IgD-negative memory B cell (primary cell): ENCODE data around the gene GPR156. TPM values are rescaled to one million over a fixed set of nuclear protein-coding genes. Genes with fewer than 3 reads are reported as not detected.
"Not testable (repeated sequence)": the region's sequence is repeated elsewhere in the genome, so short reads cannot be mapped to it uniquely, and the experiment has no call there.

Experiments
- H3K27ac Mint-ChIP-seq, 3 donors: one replicate each; pipeline ENCODE4 v1.8.0; 2020 to 2022; ENCODE audit warnings: mild to moderate bottlenecking in 3 of 3, mixed read lengths in 3 of 3, moderate library complexity in 1 of 3
- H3K27me3 Mint-ChIP-seq: one replicate; pipeline ENCODE4 v1.8.0; 2021; ENCODE audit warnings: mixed read lengths
- H3K36me3 Mint-ChIP-seq: one replicate; pipeline ENCODE4 v1.8.0; 2020; ENCODE audit warnings: mild to moderate bottlenecking, mixed read lengths
- H3K4me1 Mint-ChIP-seq, 3 donors: one replicate each; pipeline ENCODE4 v1.8.0; 2020 to 2022; ENCODE audit warnings: mixed read lengths in 3 of 3, mild to moderate bottlenecking in 1 of 3
- H3K4me3 Mint-ChIP-seq, 4 donors: one replicate each; pipeline ENCODE4 v1.8.0; 2020 to 2022; ENCODE audit warnings: mild to moderate bottlenecking in 4 of 4, mixed read lengths in 4 of 4, moderate library complexity in 3 of 4
- H3K9me3 Mint-ChIP-seq, 3 donors: one replicate each; pipeline ENCODE4 v1.8.0; 2020 to 2021; ENCODE audit warnings: mixed read lengths in 3 of 3, mild to moderate bottlenecking in 1 of 3
- polyA plus RNA-seq: library from polyadenylated mRNA; unstranded; fragments of 300-500 nt; fragmentation: Illumina TruSeq; gene quantifications from one replicate; pipeline ENCODE4 v1.2.3, GENCODE V29; 2021

The GPR156 gene
- polyA plus RNA-seq: not detected

DNA sequence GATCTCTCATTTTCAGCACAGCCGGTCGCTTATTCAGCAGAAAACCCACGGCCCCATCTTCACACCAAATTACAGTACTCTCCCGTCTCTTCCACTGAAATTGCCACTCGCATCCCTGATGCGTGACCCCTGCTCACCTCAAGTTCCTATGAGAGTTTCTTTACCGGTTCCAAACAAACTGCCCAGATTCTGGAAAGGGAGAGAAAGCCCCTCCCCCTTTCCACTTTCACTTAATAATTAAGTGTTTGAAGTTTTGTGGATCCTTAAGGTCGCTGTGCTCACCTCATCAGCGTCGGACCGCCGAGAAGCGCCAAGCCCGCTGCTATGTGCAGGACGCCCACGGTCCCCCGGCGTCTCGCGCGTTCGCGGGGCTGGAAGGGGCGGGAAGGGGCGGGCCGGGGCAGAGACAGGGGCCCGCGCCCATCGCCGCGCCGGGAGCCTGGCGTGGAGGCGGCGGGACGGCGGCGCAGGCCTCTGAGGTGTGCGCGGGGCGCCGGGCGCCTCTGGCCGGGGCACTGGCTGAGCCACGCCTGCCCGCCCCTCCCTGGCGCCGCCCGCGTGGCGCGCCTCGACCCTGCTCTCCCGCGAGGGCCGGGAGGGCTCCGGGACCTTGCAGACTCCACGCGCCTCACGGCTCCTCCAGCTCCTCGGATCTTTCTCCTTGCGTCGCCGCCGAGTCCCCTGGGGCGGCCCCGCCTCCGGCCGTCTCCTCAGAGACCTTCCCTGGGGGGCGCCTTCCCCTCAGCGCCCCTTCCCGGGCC, at the start of gene GPR156:
TSS of gene GPR156 (minus strand) at position 476 of the 761 bp plus-strand sequence. CDS start 41,124 bp downstream, outside the sequence.
- Mint-ChIP-seq H3K4me1 (peaks cover 0 to 9% (median 0%) of the 10 kb centered on the region in 3 donors), H3K36me3 (no peaks in the 10 kb centered on the region), H3K27ac (no peak within 1 kb of the TSS), H3K9me3 (peaks cover 0 to 3% (median 0%) of the 10 kb centered on the region in 3 donors), H3K27me3 (peaks cover 29% of the 10 kb centered on the region), H3K4me3 (peak within 1 kb of the TSS in 1 of 4 donors; percentile 52)

- Mint-ChIP-seq H3K27me3 (no peaks in the 10 kb centered on the region), H3K4me3 (no peak overlapping the region), H3K36me3 (peaks cover 2% of the 10 kb centered on the region), H3K9me3 (no peaks in the 10 kb centered on the region), H3K27ac (peak overlapping the region in 1 of 3 donors; percentile 39), H3K4me1 (peaks cover 0 to 7% (median 3%) of the 10 kb centered on the region in 3 donors)
Measured at GRCh38 chr3:120332646-120333045, 47.6 kb upstream of the GPR156 start.

- H3K9me3 Mint-ChIP-seq: no peaks in the 10 kb centered on the region
- H3K4me1 Mint-ChIP-seq: peaks cover 0 to 4% (median 0%) of the 10 kb centered on the region in 3 donors
- no peak overlapping the region for H3K4me3 Mint-ChIP-seq
- H3K36me3 Mint-ChIP-seq: no peaks in the 10 kb centered on the region
- H3K27me3 Mint-ChIP-seq: no peaks in the 10 kb centered on the region
- no peak overlapping the region for H3K27ac Mint-ChIP-seq
Measured at GRCh38 chr3:120331076-120331475, 46.1 kb upstream of the GPR156 start.

DNA sequence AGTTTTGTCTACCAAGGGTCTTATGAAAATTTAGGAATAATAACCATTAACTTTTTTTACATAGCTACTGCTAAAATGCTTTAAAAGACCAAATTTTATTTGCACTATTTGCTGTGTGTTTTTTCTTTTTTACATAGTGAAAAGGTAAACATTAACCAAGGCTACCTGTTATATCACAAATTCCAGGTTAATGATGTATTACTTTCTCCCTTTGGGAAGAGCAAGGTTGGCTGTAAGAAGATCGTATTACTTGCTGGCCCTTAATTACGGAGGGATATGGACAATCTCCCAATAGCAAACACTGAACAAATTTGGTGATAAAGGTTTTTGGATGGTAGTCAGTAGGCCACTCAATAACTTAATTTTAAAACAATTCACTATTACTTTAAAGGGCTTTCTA, 41.8 kb upstream of the GPR156 start:
- H3K27me3 Mint-ChIP-seq: no peaks in the 10 kb centered on the region
- H3K9me3 Mint-ChIP-seq: no peaks in the 10 kb centered on the region
- no peak overlapping the region for H3K4me3 Mint-ChIP-seq
- peaks cover 0 to 2% (median 0%) of the 10 kb centered on the region in 3 donors for H3K4me1 Mint-ChIP-seq
- H3K36me3 Mint-ChIP-seq: peaks cover 6% of the 10 kb centered on the region
- H3K27ac Mint-ChIP-seq: no peak overlapping the region

DNA sequence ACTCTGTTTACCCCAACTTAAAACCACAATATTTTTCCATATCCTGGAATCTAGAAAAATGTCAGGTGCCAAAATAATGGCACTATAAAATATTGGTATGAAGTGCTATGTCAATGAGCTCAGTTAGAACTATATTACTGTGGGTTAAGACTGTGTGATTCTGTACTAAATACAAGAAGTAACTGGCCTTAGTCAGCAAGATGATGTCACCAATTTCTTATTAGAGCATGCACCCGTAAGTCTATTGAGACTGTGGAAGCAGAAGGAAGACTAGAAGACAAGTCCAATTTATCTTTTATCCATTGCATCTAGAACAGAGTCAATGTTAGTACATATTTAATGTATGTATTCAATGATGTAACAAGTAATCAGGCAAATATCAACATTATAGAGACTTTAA, 39.2 kb upstream of the GPR156 start:
- Mint-ChIP-seq H3K27me3 (no peaks in the 10 kb centered on the region), H3K4me3 (no peak overlapping the region), H3K4me1 (peaks cover 0 to 2% (median 0%) of the 10 kb centered on the region in 3 donors), H3K9me3 (peaks cover 0 to 5% (median 1%) of the 10 kb centered on the region in 3 donors), H3K36me3 (peaks cover 10% of the 10 kb centered on the region), H3K27ac (no peak overlapping the region)

DNA sequence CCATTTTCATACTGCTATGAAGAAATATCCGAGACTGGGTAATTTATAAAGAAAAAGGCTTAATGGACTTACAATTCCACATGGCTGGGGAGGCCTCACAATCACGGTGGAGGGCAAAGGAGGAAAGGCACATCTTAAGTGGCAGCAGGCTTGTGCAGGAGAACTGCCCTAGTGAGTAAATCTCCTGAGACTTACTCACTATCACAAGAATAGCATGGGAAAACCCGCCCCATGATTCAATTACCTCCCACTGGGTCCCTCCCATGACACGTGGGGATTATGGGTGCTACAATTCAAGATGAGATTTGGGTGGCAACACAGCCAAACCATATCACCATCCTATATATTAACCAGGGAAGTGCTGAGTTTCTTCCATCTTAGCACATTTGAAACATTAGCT, 38.7 kb upstream of the GPR156 start:
- not testable (repeated sequence) for H3K27me3 Mint-ChIP-seq, H3K4me1 Mint-ChIP-seq, H3K27ac Mint-ChIP-seq, H3K4me3 Mint-ChIP-seq, H3K9me3 Mint-ChIP-seq, H3K36me3 Mint-ChIP-seq

DNA sequence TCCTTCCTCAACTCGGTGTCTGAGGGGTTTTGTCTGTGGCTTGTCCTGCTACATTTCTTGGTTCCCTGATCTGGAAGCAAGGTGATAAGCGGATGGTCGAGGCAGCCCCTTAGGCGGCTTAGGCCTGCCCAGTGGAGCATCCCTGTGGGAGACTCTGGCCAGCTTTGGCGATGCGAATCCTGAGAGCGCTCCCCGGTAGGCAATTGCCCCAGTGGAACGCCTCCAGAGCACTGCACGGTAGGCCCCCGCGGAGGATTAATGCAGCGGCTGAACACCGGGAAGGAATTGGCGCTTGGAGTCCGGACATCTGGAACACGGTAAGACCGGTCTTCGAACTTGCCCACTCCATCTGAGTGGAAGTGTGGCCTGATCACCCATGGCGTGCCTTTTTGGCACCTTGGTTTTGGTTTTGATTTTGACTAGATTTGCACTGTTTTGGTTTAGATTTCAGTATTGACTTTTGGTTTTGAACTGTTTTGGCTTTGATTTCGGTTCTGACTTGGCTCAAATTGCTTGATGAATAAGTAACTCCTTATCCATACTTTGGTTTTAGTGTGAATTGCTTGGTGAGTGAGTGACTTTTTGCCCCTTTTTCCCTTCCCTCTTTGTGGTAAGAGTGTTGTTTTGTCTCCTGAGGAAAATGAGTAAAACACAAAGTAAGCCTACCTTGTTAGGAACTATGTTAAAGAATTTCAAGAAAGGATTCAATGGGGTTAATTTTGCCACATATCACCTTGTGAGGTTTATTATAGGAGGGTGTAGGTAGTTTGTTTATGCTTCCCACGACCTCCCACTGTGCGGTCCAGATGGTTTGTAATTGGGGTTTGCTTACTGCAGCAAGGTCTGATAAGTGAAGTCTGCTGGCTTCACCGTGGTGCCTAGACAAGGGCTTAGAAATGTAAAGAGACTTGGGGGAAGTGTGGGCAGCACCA, 27.1 kb upstream of the GPR156 start:
- H3K9me3 Mint-ChIP-seq: peaks cover 2 to 16% (median 11%) of the 10 kb centered on the region in 3 donors
- H3K36me3 Mint-ChIP-seq: peaks cover 8% of the 10 kb centered on the region
- no peak overlapping the region for H3K27ac Mint-ChIP-seq
- H3K27me3 Mint-ChIP-seq: no peaks in the 10 kb centered on the region
- no peak overlapping the region for H3K4me3 Mint-ChIP-seq
- H3K4me1 Mint-ChIP-seq: no peaks in the 10 kb centered on the region

- Mint-ChIP-seq H3K9me3 (no peaks in the 10 kb centered on the region), H3K36me3 (no peaks in the 10 kb centered on the region), H3K27me3 (no peaks in the 10 kb centered on the region), H3K4me3 (no peak overlapping the region), H3K27ac (no peak overlapping the region), H3K4me1 (no peaks in the 10 kb centered on the region)
Measured at GRCh38 chr3:120306519-120307455, 21.8 kb upstream of the GPR156 start.

DNA sequence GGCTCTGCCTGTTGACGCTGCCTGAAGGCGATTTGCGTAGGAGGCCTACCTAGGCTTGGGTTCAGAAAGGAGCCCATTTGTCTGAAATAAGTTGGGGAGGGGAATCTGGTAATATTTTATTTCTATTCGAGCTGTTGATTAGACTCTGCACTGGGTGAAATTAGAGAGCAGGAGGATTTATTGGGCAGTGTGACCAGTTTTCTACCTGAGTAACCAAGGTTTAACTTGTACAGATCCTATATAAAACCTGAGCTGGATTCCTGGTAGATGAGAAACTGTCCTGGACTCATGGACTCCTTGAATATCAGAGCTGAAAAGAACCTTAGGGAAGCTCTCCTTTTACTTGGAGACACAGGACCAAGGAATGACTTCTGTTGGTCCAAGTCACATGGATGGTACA, 19.6 kb upstream of the GPR156 start:
- H3K27ac Mint-ChIP-seq: no peak overlapping the region
- H3K27me3 Mint-ChIP-seq: no peaks in the 10 kb centered on the region
- no peaks in the 10 kb centered on the region for H3K4me1 Mint-ChIP-seq
- H3K9me3 Mint-ChIP-seq: no peaks in the 10 kb centered on the region
- H3K36me3 Mint-ChIP-seq: no peaks in the 10 kb centered on the region
- no peak overlapping the region for H3K4me3 Mint-ChIP-seq

GRCh38 chr3:120302361-120302760, 17.3 kb upstream of the GPR156 start:
- no peaks in the 10 kb centered on the region for H3K9me3 Mint-ChIP-seq
- H3K27ac Mint-ChIP-seq: no peak overlapping the region
- no peaks in the 10 kb centered on the region for H3K36me3 Mint-ChIP-seq
- H3K27me3 Mint-ChIP-seq: no peaks in the 10 kb centered on the region
- no peaks in the 10 kb centered on the region for H3K4me1 Mint-ChIP-seq
- H3K4me3 Mint-ChIP-seq: no peak overlapping the region

GRCh38 chr3:120300971-120301370, 15.9 kb upstream of the GPR156 start:
- Mint-ChIP-seq H3K27me3 (no peaks in the 10 kb centered on the region), H3K4me1 (no peaks in the 10 kb centered on the region), H3K4me3 (no peak overlapping the region), H3K9me3 (no peaks in the 10 kb centered on the region), H3K36me3 (no peaks in the 10 kb centered on the region), H3K27ac (no peak overlapping the region)

GRCh38 chr3:120299403-120299802, 14.4 kb upstream of the GPR156 start:
- Mint-ChIP-seq H3K27me3 (no peaks in the 10 kb centered on the region), H3K27ac (no peak overlapping the region), H3K4me1 (no peaks in the 10 kb centered on the region), H3K36me3 (no peaks in the 10 kb centered on the region), H3K4me3 (no peak overlapping the region), H3K9me3 (no peaks in the 10 kb centered on the region)

DNA sequence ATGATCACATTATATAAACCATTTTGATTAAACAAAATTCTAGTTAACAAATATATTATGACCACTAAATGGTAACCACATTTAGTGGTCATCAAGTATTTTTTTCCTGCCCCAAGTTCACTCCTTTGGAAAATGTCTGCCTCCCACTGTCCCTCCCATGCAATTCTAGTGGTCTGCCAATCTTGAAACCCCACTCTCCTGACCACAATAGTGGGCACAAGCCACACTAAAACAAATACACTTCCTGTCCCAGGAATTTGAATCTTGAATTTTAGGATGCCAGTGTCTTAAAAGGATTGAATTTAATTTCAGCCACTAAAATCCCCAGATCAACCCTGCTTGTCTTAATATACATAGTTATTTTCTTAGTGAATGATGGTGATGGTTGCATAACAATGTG, 14.0 kb upstream of the GPR156 start:
- Mint-ChIP-seq H3K27ac (no peak overlapping the region), H3K36me3 (no peaks in the 10 kb centered on the region), H3K4me3 (no peak overlapping the region), H3K4me1 (no peaks in the 10 kb centered on the region), H3K27me3 (no peaks in the 10 kb centered on the region), H3K9me3 (peaks cover 0 to 2% (median 0%) of the 10 kb centered on the region in 3 donors)

DNA sequence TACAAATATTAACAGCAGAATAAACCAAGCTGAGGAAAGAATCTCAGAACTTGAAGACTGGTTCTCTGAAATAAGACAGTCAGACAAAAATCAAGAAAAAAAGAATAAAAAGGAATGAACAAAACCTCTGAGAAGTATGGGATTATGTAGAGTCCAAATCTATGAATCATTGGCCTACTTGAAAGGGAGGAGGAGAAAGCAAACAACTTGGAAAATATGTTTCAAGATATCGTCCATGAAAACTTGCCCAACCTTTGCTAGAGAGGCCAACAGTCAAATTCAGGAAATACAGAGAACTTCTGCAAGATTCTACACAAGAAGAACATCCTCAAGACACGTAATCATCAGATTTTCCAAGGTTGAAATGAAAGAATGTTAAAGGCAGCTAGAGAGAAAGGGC, 6.5 kb upstream of the GPR156 start:
- H3K36me3 Mint-ChIP-seq, H3K4me3 Mint-ChIP-seq, H3K4me1 Mint-ChIP-seq, H3K27ac Mint-ChIP-seq: not testable (repeated sequence)
- Mint-ChIP-seq H3K27me3 (peaks cover 12% of the 10 kb centered on the region), H3K9me3 (peaks cover 4 to 16% (median 12%) of the 10 kb centered on the region in 3 donors)
